Adipocyte (in vitro differentiated cells): ENCODE results near the gene ITPK1.

ENCODE experiments used
- DNase-seq: peaks from one replicate; pipeline ENCODE4 v3.0.0-alpha.2; 2015; ENCODE audit warnings: low read depth
- H3K27me3 ChIP-seq: replicated peaks from 2 replicates; pipeline ENCODE4 v1.7.0; 2013; ENCODE audit warnings: mild to moderate bottlenecking, low read length, moderate library complexity; ENCODE audit not compliant: control insufficient read depth, insufficient read depth
- H3K36me3 ChIP-seq: 2 replicates; pipeline ENCODE4 v1.7.0; 2013; ENCODE audit warnings: low read length, mild to moderate bottlenecking, moderate library complexity; ENCODE audit not compliant: control insufficient read depth, insufficient read depth, severe bottlenecking
- H3K4me1 ChIP-seq: 2 replicates; pipeline ENCODE4 v1.7.0; 2013; ENCODE audit warnings: mild to moderate bottlenecking, low read length, moderate library complexity; ENCODE audit not compliant: control insufficient read depth, insufficient read depth
- H3K4me3 ChIP-seq: 2 replicates; pipeline ENCODE4 v1.7.0; 2013; ENCODE audit warnings: mild to moderate bottlenecking, low read length, moderate library complexity
- H3K9ac ChIP-seq: 2 replicates; pipeline ENCODE4 v1.7.0; 2013; ENCODE audit warnings: mild to moderate bottlenecking, low read length, moderate library complexity
- H3K9me3 ChIP-seq: 2 replicates; pipeline ENCODE4 v1.7.0; 2013; ENCODE audit warnings: mild to moderate bottlenecking, low read length, moderate library complexity; ENCODE audit not compliant: control insufficient read depth

Gene ITPK1

GRCh38 chr14:92958373-92959188, 157.1 kb downstream of the ITPK1 start:
- Histone ChIP-seq H3K9ac (no peak overlapping the region), H3K9me3 (no peaks in the 10 kb centered on the region), H3K4me3 (no peak overlapping the region), H3K36me3 (peaks cover 51% of the 10 kb centered on the region), H3K27me3 (no peaks in the 10 kb centered on the region), H3K4me1 (peaks cover 6% of the 10 kb centered on the region)
- no peak for DNase-seq

DNA sequence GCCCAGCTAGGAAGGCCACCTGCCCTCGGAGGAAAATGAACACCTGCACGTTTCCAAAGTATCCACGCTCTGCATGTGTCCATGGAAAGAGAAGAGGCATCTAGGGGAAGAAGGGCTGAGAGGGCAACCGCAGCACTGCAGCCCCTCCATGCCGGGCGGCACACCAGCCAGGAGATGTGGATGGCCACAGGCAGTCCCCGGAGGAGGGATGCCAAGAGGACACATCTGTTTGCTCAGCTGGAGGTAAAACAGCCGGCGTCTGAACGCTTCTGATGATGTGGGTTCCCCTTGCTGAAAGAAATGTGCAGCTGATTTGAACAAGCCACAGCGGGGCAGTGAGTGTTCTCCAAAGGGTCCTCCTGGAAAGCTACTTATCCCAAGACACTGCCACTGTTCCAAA, 158.8 kb downstream of the ITPK1 start:
- no peak overlapping the region for H3K4me3 ChIP-seq
- H3K9ac ChIP-seq = no peak overlapping the region
- H3K4me1 ChIP-seq = no peaks in the 10 kb centered on the region
- no peaks in the 10 kb centered on the region for H3K9me3 ChIP-seq
- H3K36me3 ChIP-seq = peaks cover 51% of the 10 kb centered on the region
- no peak for DNase-seq
- no peaks in the 10 kb centered on the region for H3K27me3 ChIP-seq

GRCh38 chr14:92955381-92955780, 160.3 kb downstream of the ITPK1 start:
- Histone ChIP-seq H3K9me3 (no peaks in the 10 kb centered on the region), H3K4me1 (peaks cover 14% of the 10 kb centered on the region), H3K36me3 (peaks cover 46% of the 10 kb centered on the region), H3K27me3 (no peaks in the 10 kb centered on the region), H3K9ac (no peak overlapping the region), H3K4me3 (no peak overlapping the region)
- no peak for DNase-seq

DNA sequence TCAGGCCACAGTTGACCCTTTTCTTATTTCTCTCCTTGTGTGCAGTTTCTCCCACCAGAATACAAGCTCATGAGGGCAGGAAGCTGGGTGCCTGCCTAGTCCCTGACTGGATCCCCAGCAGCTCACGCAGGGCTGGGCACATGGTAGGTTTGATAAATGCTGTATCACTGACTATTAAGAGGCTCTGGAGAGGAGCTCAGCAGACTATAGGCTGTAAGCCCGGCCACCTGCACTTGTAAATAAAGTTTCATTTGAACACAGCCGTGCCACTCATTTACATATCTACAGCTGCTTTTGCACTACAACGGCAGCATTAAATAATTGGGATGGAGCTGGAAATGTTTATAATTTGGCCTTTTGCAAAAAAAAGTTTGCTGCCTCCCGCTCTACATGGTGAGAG, 160.8 kb downstream of the ITPK1 start:
- DNase-seq = no peak
- no peak overlapping the region for H3K4me3 ChIP-seq

DNA sequence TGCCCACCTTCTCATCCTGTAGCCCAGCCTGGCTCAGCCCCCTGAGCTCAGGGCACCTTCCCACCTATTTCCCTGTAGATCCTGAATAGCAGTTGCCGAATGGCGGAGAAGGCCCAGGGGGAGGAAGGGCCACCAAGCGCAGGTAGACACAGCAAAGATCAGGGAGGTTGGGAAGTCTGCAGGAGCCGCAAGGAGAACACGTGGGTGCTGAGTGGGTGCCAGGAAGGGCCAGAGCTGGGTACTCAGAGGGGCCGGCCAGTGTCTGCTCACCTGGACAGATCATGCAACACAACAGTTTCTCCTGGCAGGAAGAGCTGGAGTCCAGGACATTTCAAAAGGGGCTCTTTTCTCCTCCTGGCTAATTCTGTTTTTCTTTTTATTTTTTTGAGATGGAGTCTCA, 162.2 kb downstream of the ITPK1 start:
- H3K9ac ChIP-seq = no peak overlapping the region
- H3K4me3 ChIP-seq = no peak overlapping the region
- no peaks in the 10 kb centered on the region for H3K27me3 ChIP-seq
- H3K9me3 ChIP-seq = no peaks in the 10 kb centered on the region
- no peak for DNase-seq
- H3K36me3 ChIP-seq = peaks cover 48% of the 10 kb centered on the region
- H3K4me1 ChIP-seq = peaks cover 22% of the 10 kb centered on the region

More for the DNA sequence above, 160.8 kb downstream of the ITPK1 start:
- peaks cover 47% of the 10 kb centered on the region for H3K36me3 ChIP-seq
- H3K9me3 ChIP-seq = no peaks in the 10 kb centered on the region
- no peak overlapping the region for H3K9ac ChIP-seq
- H3K27me3 ChIP-seq = no peaks in the 10 kb centered on the region
- peaks cover 18% of the 10 kb centered on the region for H3K4me1 ChIP-seq

DNA sequence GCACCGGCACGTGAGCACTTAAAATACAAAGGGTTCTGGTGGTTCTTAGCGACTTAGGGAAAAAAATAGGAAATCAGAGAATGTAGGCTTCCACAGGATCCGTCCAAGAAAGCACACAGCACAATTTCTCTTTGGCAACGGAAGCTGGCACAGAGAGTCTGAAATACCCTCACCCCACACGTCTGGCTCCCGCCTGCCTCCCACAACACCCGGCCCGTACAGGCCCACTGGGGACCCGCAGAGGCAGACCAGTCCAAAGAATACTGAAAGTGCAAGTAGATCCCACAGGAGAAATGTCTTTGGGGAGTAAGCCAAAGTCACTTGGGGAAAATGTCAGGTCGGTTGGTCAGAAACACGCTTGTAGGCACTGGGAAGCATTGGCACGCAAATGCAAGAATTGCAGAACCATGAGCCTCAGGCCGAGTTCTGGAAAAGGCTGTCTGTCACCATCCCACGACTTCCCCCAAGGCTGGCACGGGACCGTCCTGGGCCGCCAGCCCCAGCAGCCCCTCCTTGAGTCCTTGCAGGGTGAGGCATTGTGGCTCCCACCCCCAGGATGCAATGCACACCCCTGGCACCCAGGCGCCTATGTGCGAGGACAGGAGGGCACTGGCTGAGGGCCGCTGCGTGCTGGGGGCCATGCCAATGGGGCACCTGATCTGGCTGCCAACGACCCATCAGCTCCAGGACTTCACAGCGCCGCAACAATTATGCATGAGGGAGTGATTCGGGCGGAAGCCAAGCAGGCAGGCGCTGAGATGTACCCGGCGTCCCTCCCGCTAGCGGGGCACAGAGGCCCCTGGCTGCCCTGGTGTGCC, 163.0 kb downstream of the ITPK1 start:
- Histone ChIP-seq H3K9ac (no peak overlapping the region), H3K36me3 (peaks cover 44% of the 10 kb centered on the region), H3K4me1 (peaks cover 22% of the 10 kb centered on the region), H3K4me3 (no peak overlapping the region), H3K27me3 (no peaks in the 10 kb centered on the region), H3K9me3 (no peaks in the 10 kb centered on the region)
- no peak for DNase-seq

GRCh38 chr14:92951912-92952471, 163.7 kb downstream of the ITPK1 start:
- no peak overlapping the region for H3K4me3 ChIP-seq
- H3K27me3 ChIP-seq = no peaks in the 10 kb centered on the region
- no peak overlapping the region for H3K9ac ChIP-seq
- DNase-seq = peak; percentile 82
- H3K4me1 ChIP-seq = peaks cover 22% of the 10 kb centered on the region
- no peaks in the 10 kb centered on the region for H3K9me3 ChIP-seq
- H3K36me3 ChIP-seq = peaks cover 37% of the 10 kb centered on the region

- DNase-seq = no peak
- no peaks in the 10 kb centered on the region for H3K9me3 ChIP-seq
- no peaks in the 10 kb centered on the region for H3K27me3 ChIP-seq
- H3K36me3 ChIP-seq = peaks cover 30% of the 10 kb centered on the region
- no peak overlapping the region for H3K4me3 ChIP-seq
- H3K9ac ChIP-seq = peak overlapping the region; percentile 21
- H3K4me1 ChIP-seq = peaks cover 22% of the 10 kb centered on the region
These were observed 164.5 kb downstream of the ITPK1 start for GRCh38 chr14:92951261-92951660.

DNA sequence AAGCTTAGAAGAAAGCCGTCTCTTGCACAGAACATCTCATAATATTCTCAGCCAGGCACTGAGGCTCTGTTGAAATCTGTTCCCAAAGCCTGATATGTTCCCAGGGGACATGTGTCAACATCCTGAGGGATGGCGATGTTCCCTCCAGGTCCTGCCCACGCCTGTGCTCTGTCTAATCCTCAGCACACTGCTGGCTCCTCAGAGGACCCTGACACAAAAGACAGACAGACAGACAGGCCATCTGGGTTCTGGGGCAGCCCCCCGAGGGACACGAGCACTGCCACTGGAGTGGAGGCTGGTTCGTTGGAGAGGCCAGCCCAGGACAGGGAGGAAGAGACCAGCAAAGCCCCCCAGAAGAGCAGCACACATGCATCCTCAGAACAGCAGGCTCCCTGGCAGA, 165.0 kb downstream of the ITPK1 start:
- no peak for DNase-seq
- Histone ChIP-seq H3K9ac (peak overlapping the region; percentile 21), H3K9me3 (no peaks in the 10 kb centered on the region), H3K4me1 (peaks cover 22% of the 10 kb centered on the region), H3K36me3 (peaks cover 26% of the 10 kb centered on the region), H3K4me3 (no peak overlapping the region), H3K27me3 (no peaks in the 10 kb centered on the region)

- Histone ChIP-seq H3K4me3 (no peak overlapping the region), H3K9ac (peak overlapping the region; percentile 13), H3K36me3 (peaks cover 32% of the 10 kb centered on the region), H3K9me3 (no peaks in the 10 kb centered on the region), H3K27me3 (no peaks in the 10 kb centered on the region), H3K4me1 (peaks cover 22% of the 10 kb centered on the region)
- no peak for DNase-seq
These were observed 165.6 kb downstream of the ITPK1 start for GRCh38 chr14:92950193-92950540.

- H3K36me3 ChIP-seq = peaks cover 33% of the 10 kb centered on the region
These were observed 166.1 kb downstream of the ITPK1 start for GRCh38 chr14:92949496-92950192.

More at GRCh38 chr14:92949496-92950192, 166.1 kb downstream of the ITPK1 start:
- Histone ChIP-seq H3K9ac (no peak overlapping the region), H3K4me1 (peaks cover 22% of the 10 kb centered on the region), H3K4me3 (no peak overlapping the region), H3K27me3 (no peaks in the 10 kb centered on the region), H3K9me3 (no peaks in the 10 kb centered on the region)
- DNase-seq = no peak
